ENCODE data around the gene FST. TPM values are rescaled to one million over a fixed set of nuclear protein-coding genes. Genes with fewer than 3 reads are reported as not detected.

Gene FST
- total RNA-seq, 1 experiment from 2014 or later = 0.51 TPM

GRCh38 chr5:53438079-53438478 lies 42.4 kb upstream of the FST start:
- BruUV-seq (replicated peaks) = no TSS peak
- no peaks in the 10 kb centered on the region for H3K4me1 ChIP-seq (ENCODE audit: control insufficient read depth, insufficient read depth, low read length)
- TF ChIP-seq, protein P1, sequence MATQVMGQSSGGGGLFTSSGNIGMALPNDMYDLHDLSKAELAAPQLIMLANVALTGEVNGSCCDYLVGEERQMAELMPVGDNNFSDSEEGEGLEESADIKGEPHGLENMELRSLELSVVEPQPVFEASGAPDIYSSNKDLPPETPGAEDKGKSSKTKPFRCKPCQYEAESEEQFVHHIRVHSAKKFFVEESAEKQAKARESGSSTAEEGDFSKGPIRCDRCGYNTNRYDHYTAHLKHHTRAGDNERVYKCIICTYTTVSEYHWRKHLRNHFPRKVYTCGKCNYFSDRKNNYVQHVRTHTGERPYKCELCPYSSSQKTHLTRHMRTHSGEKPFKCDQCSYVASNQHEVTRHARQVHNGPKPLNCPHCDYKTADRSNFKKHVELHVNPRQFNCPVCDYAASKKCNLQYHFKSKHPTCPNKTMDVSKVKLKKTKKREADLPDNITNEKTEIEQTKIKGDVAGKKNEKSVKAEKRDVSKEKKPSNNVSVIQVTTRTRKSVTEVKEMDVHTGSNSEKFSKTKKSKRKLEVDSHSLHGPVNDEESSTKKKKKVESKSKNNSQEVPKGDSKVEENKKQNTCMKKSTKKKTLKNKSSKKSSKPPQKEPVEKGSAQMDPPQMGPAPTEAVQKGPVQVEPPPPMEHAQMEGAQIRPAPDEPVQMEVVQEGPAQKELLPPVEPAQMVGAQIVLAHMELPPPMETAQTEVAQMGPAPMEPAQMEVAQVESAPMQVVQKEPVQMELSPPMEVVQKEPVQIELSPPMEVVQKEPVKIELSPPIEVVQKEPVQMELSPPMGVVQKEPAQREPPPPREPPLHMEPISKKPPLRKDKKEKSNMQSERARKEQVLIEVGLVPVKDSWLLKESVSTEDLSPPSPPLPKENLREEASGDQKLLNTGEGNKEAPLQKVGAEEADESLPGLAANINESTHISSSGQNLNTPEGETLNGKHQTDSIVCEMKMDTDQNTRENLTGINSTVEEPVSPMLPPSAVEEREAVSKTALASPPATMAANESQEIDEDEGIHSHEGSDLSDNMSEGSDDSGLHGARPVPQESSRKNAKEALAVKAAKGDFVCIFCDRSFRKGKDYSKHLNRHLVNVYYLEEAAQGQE (IDR thresholded peaks at IDR 0.05; ENCODE audit: insufficient read depth in 1 of 2, low read depth in 2 of 2, low read length in 1 of 2) = no peak
- no peak for TF ChIP-seq SIN3A (IDR thresholded peaks at IDR 0.05; ENCODE audit: borderline replicate concordance, insufficient read depth, low read depth, low read length)
- no peak for TF ChIP-seq POLR2AphosphoS5 (IDR thresholded peaks at IDR 0.05; ENCODE audit: low read depth, low read length)
- TF ChIP-seq, protein P2, sequence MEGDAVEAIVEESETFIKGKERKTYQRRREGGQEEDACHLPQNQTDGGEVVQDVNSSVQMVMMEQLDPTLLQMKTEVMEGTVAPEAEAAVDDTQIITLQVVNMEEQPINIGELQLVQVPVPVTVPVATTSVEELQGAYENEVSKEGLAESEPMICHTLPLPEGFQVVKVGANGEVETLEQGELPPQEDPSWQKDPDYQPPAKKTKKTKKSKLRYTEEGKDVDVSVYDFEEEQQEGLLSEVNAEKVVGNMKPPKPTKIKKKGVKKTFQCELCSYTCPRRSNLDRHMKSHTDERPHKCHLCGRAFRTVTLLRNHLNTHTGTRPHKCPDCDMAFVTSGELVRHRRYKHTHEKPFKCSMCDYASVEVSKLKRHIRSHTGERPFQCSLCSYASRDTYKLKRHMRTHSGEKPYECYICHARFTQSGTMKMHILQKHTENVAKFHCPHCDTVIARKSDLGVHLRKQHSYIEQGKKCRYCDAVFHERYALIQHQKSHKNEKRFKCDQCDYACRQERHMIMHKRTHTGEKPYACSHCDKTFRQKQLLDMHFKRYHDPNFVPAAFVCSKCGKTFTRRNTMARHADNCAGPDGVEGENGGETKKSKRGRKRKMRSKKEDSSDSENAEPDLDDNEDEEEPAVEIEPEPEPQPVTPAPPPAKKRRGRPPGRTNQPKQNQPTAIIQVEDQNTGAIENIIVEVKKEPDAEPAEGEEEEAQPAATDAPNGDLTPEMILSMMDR (IDR thresholded peaks at IDR 0.05) = no peak
- TF ChIP-seq TCF7L2 (IDR thresholded peaks at IDR 0.05; ENCODE audit: low read depth, low read length) = no peak
- intact Hi-C loops (cut with micrococcal nuclease; ENCODE audit: unreplicated experiment) (no loop called here), in situ Hi-C loops (cut with HindIII; ENCODE audit: low pct_unique_long_range_greater_than_20kb, low sequenced_read_pairs) (no loop called here)
- H3K36me3 ChIP-seq (ENCODE audit: control insufficient read depth, insufficient read depth, low read length) = no peaks in the 10 kb centered on the region
- H3K4me3 ChIP-seq (ENCODE audit: low read depth in 2 of 2, low read length in 2 of 2) = no peak overlapping the region
- ChIA-PET CTCF (no interaction called here), POLR2A (no interaction called here)
- no peaks in the 10 kb centered on the region for H3K27me3 ChIP-seq (ENCODE audit: control insufficient read depth, insufficient read depth, low read length)
- DNase-seq (ENCODE audit: low read depth, low spot score) = no peak
- no peak for ATAC-seq
- H3K9me3 ChIP-seq (ENCODE audit: control insufficient read depth, insufficient read depth, low read depth, low read length) = no peaks in the 10 kb centered on the region
- no peak overlapping the region for H3K27ac ChIP-seq (ENCODE audit: low read length)

DNA sequence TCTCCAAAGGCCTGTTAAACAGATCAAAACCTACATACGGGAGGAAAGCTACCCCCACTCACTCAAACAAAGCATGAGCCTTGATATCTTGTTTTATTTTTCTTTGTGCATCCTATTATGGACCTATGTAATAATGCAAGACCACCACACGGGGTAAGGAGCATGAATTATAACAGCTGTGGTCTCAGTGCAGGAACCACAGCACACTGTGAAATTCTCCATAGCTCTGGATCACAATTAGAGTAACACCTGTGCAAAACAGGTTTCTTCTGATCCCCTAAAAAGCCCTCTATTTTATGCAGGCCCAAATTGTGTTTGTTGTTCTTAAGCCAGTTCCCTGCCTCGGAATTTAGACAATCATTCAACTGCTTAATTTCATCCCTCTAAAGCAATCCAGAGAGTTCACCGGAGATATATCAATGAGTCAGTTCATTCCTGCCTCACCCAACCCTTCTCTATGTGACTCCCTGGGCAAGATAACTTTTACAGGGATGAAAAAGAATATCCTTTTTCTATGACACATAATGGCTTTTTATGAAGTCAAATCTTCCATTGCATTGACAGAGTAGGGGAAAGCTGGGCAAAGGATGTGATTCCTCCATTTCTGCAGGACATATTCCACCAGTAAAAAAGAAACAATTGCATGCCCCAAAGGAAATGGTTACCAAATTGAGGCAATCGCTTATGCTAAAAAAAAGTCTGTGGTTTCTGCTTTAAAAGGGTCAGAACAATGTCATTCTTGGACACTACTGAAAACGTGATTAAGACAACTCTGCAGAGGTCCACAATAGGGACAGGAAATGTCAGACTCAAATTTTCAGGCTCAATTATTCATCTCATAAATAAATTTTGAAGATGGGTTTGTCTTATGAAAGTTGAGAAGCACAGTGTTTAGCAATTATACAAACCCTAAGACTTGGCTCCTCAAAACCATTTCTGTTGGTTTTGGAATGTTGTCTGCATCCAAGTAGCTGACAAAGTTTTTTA lies 41.6 kb upstream of the FST start:
- in situ Hi-C loops (cut with HindIII; ENCODE audit: low pct_unique_long_range_greater_than_20kb, low sequenced_read_pairs) (no loop called here), intact Hi-C loops (cut with micrococcal nuclease; ENCODE audit: unreplicated experiment) (no loop called here)
- TF ChIP-seq, protein P1 (IDR thresholded peaks at IDR 0.05; ENCODE audit: insufficient read depth in 1 of 2, low read depth in 2 of 2, low read length in 1 of 2) = no peak
- TF ChIP-seq, protein P2 (IDR thresholded peaks at IDR 0.05) = no peak
- TF ChIP-seq POLR2AphosphoS5 (IDR thresholded peaks at IDR 0.05; ENCODE audit: low read depth, low read length) = no peak
- TF ChIP-seq SIN3A (IDR thresholded peaks at IDR 0.05; ENCODE audit: borderline replicate concordance, insufficient read depth, low read depth, low read length) = no peak
- no peak for TF ChIP-seq TCF7L2 (IDR thresholded peaks at IDR 0.05; ENCODE audit: low read depth, low read length)
- no peaks in the 10 kb centered on the region for H3K4me1 ChIP-seq (ENCODE audit: control insufficient read depth, insufficient read depth, low read length)
- DNase-seq (ENCODE audit: low read depth, low spot score) = no peak
- no peaks in the 10 kb centered on the region for H3K27me3 ChIP-seq (ENCODE audit: control insufficient read depth, insufficient read depth, low read length)
- no peak overlapping the region for H3K4me3 ChIP-seq (ENCODE audit: low read depth in 2 of 2, low read length in 2 of 2)
- no peak for ATAC-seq
- H3K36me3 ChIP-seq (ENCODE audit: control insufficient read depth, insufficient read depth, low read length) = no peaks in the 10 kb centered on the region
- H3K9me3 ChIP-seq (ENCODE audit: control insufficient read depth, insufficient read depth, low read depth, low read length) = no peaks in the 10 kb centered on the region
- no peak overlapping the region for H3K27ac ChIP-seq (ENCODE audit: low read length)
- ChIA-PET POLR2A (no interaction called here), CTCF (no interaction called here)
- no TSS peak for BruUV-seq (replicated peaks)
